ENCODE measurements around the gene TCF3. TPM values are rescaled to one million over a fixed set of nuclear protein-coding genes. Genes with fewer than 3 reads are reported as not detected.
A peak's percentile ranks its signal among the peaks of the same experiment; 100 is the strongest.

Gene TCF3
- total RNA-seq, 1 experiment from 2014 or later = 208 TPM

DNA sequence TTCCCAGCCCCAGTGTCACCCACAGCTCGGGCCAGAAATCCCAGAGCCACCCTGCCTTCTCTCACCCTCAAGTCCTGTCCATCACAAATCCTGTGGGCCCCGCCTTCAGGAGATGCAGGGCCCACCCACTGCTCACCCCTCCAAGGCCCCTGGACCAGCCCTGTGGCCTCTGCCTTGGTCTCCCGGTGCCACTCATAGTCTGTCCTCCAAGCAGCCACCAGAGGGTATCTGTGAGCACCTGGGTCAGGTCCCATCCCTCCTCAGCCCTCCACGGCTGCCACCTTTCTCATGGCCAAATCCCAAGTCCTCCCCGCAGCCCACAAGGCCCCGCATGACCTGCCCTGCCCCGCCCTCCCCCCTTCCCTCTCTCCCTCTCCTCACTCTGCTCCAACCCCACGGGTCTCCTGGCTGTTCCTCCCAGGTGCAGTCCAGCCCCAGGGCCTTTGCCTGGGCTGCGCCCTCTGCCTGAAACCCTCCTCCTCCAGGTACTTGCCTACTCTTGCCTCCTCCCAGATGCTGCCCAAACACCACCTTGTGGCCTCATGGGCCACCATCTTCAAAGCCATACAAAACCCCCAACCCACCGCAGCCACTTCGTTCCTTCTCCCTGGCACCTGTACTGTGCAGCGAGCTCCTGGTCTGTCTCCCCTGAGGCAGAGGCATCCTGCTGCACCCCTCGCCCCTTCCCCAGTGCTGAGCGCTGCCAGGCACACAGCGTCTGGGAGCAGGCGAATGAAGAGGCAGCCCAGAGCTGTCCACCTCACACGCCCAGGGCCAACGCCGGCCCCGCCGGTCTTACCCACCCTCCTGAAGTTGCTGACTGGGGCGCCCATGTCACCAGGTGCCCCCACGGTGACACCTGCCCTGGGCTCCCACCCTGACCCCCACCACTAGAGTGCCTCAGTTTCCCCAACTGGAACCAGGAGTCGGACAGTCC, 34.0 kb downstream of the TCF3 start:
- BruUV-seq (replicated peaks) = no TSS peak
- H2AFZ ChIP-seq (ENCODE audit: low read depth, low read length, poor library complexity, severe bottlenecking) = no peak overlapping the region
- DNase-seq (ENCODE audit: low read depth, low spot score) (peak; percentile 29), ATAC-seq (peak; percentile 96)
- peaks cover 0 to 5% of the 10 kb centered on the region in 2 experiments; a peak in 1 of 4 replicates for H3K4me1 ChIP-seq (ENCODE audit: control insufficient read depth in 1 of 2, insufficient read depth in 2 of 2, low read length in 2 of 2)
- peaks cover 31 to 49% of the 10 kb centered on the region in 2 experiments; a peak in 3 of 4 replicates for H3K36me3 ChIP-seq (ENCODE audit: control insufficient read depth in 1 of 2, insufficient read depth in 2 of 2, low read length in 2 of 2)
- RAD21 ChIA-PET (ENCODE audit: low non-redundant PET in 1 of 2, low total read pairs in 2 of 2, uncharacterized antibody in 2 of 2, unreplicated experiment in 2 of 2) = no interaction called here
- no peaks in the 10 kb centered on the region for H4K20me1 ChIP-seq (ENCODE audit: insufficient read depth)
- CTCF ChIA-PET = no interaction called here
- intact Hi-C loops (cut with micrococcal nuclease) = no loop called here
- H3K27me3 ChIP-seq (ENCODE audit: insufficient read depth, low read length) = no peaks in the 10 kb centered on the region
- no peak overlapping the region; the same call in 1 of the 2 replicates for H3K27ac ChIP-seq (ENCODE audit: low read depth, low read length)
- H3K9me3 ChIP-seq (ENCODE audit: control insufficient read depth in 1 of 2, insufficient read depth in 1 of 2, low read depth in 1 of 2, low read length in 2 of 2) = no peaks in the 10 kb centered on the region
- H3K9ac ChIP-seq (ENCODE audit: low read length) = no peak overlapping the region
- TF ChIP-seq SIN3A (IDR thresholded peaks at IDR 0.05; ENCODE audit: low read depth) = no peak
- TF ChIP-seq, protein P1, sequence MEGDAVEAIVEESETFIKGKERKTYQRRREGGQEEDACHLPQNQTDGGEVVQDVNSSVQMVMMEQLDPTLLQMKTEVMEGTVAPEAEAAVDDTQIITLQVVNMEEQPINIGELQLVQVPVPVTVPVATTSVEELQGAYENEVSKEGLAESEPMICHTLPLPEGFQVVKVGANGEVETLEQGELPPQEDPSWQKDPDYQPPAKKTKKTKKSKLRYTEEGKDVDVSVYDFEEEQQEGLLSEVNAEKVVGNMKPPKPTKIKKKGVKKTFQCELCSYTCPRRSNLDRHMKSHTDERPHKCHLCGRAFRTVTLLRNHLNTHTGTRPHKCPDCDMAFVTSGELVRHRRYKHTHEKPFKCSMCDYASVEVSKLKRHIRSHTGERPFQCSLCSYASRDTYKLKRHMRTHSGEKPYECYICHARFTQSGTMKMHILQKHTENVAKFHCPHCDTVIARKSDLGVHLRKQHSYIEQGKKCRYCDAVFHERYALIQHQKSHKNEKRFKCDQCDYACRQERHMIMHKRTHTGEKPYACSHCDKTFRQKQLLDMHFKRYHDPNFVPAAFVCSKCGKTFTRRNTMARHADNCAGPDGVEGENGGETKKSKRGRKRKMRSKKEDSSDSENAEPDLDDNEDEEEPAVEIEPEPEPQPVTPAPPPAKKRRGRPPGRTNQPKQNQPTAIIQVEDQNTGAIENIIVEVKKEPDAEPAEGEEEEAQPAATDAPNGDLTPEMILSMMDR (IDR thresholded peaks at IDR 0.05 in 2 of 3, conservative IDR thresholded peaks at IDR 0.05 in 1 of 3; ENCODE audit: borderline replicate concordance in 1 of 3, insufficient read depth in 1 of 3, low read depth in 2 of 3, low read length in 2 of 3) = peak; percentile 44 to 62 (median 58); a peak in 5 of 6 replicates
- POLR2A ChIA-PET = interaction anchor here (1.0 kb wide), 1 partner anchor 76 kb away, joined by 3 read pairs; no protein-coding TSS in a partner anchor
- H3K9me2 ChIP-seq (ENCODE audit: insufficient read depth) = no peaks in the 10 kb centered on the region
- H3K4me3 ChIP-seq (replicated peaks in 1 of 2; ENCODE audit: low read depth in 1 of 2, low read length in 2 of 2) = no peak overlapping the region
- no peak overlapping the region for H3K4me2 ChIP-seq (ENCODE audit: low read length)
- peaks cover 14% of the 10 kb centered on the region; the same call in 1 of the 2 replicates for H3K79me2 ChIP-seq (ENCODE audit: insufficient read depth, low read length)

DNA sequence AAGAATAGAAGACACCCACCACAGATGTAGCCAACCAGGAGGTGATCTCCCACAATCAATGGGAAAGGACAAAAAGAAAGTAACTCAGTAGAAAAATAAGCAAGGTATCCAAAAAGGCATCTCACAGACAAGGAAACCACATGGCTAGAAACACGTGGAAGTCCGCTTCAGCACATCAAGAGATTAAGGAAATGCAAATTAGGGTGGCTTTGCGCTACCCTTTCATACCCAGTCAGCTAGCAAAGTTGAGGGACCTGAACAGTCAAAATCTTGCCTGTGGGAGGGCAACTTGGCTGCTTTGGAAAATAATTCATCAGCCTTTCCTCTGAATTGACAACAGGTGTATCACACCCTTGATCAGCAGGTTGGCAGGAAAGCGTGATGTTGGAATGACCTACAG, 35.5 kb downstream of the TCF3 start:
- intact Hi-C loops (cut with micrococcal nuclease) = no loop called here
- BruUV-seq (replicated peaks) = no TSS peak
- Histone ChIP-seq H2AFZ (ENCODE audit: low read depth, low read length, poor library complexity, severe bottlenecking) (no peak overlapping the region), H3K9ac (ENCODE audit: low read length) (no peak overlapping the region), H4K20me1 (ENCODE audit: insufficient read depth) (no peaks in the 10 kb centered on the region), H3K4me3 (replicated peaks in 1 of 2; ENCODE audit: low read depth in 1 of 2, low read length in 2 of 2) (no peak overlapping the region), H3K27me3 (ENCODE audit: insufficient read depth, low read length) (no peaks in the 10 kb centered on the region), H3K36me3 (ENCODE audit: control insufficient read depth in 1 of 2, insufficient read depth in 2 of 2, low read length in 2 of 2) (peaks cover 30 to 44% of the 10 kb centered on the region in 2 experiments; a peak in 3 of 4 replicates), H3K27ac (ENCODE audit: low read depth, low read length) (no peak overlapping the region), H3K79me2 (ENCODE audit: insufficient read depth, low read length) (peaks cover 14% of the 10 kb centered on the region; the same call in 1 of the 2 replicates), H3K4me2 (ENCODE audit: low read length) (no peak overlapping the region), H3K9me3 (ENCODE audit: control insufficient read depth in 1 of 2, insufficient read depth in 1 of 2, low read depth in 1 of 2, low read length in 2 of 2) (no peaks in the 10 kb centered on the region), H3K4me1 (ENCODE audit: control insufficient read depth in 1 of 2, insufficient read depth in 2 of 2, low read length in 2 of 2) (peaks cover 0 to 5% of the 10 kb centered on the region in 2 experiments; a peak in 1 of 4 replicates), H3K9me2 (ENCODE audit: insufficient read depth) (no peaks in the 10 kb centered on the region)
- DNase-seq (ENCODE audit: low read depth, low spot score) (no peak), ATAC-seq (no peak)
- RAD21 ChIA-PET (ENCODE audit: low non-redundant PET in 1 of 2, low total read pairs in 2 of 2, uncharacterized antibody in 2 of 2, unreplicated experiment in 2 of 2) = interaction anchor here in 1 of 2 experiments (0.7 kb wide), 1 partner anchor 29 kb away, joined by 6 read pairs; no protein-coding TSS in a partner anchor
- POLR2A ChIA-PET = no interaction called here
- CTCF ChIA-PET = no interaction called here
- TF ChIP-seq RAD21 (IDR thresholded peaks at IDR 0.05; ENCODE audit: low read depth) (no peak), SIN3A (IDR thresholded peaks at IDR 0.05; ENCODE audit: low read depth) (no peak), ZNF274 (IDR thresholded peaks at IDR 0.05; ENCODE audit: low read depth, low read length) (no peak), EGR1 (IDR thresholded peaks at IDR 0.05; ENCODE audit: low read depth) (no peak), YY1 (IDR thresholded peaks at IDR 0.05; ENCODE audit: extremely low read depth, insufficient replicate concordance, low read depth, low read length) (no peak), POLR2A (IDR thresholded peaks at IDR 0.05; ENCODE audit: borderline replicate concordance, extremely low read depth, insufficient read depth, insufficient read length) (no peak)
- TF ChIP-seq, protein P2, sequence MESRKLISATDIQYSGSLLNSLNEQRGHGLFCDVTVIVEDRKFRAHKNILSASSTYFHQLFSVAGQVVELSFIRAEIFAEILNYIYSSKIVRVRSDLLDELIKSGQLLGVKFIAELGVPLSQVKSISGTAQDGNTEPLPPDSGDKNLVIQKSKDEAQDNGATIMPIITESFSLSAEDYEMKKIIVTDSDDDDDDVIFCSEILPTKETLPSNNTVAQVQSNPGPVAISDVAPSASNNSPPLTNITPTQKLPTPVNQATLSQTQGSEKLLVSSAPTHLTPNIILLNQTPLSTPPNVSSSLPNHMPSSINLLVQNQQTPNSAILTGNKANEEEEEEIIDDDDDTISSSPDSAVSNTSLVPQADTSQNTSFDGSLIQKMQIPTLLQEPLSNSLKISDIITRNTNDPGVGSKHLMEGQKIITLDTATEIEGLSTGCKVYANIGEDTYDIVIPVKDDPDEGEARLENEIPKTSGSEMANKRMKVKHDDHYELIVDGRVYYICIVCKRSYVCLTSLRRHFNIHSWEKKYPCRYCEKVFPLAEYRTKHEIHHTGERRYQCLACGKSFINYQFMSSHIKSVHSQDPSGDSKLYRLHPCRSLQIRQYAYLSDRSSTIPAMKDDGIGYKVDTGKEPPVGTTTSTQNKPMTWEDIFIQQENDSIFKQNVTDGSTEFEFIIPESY (IDR thresholded peaks at IDR 0.05; ENCODE audit: extremely low read depth, insufficient replicate concordance, low read length) = no peak
- TF ChIP-seq, protein P1 (IDR thresholded peaks at IDR 0.05 in 2 of 3, conservative IDR thresholded peaks at IDR 0.05 in 1 of 3; ENCODE audit: borderline replicate concordance in 1 of 3, insufficient read depth in 1 of 3, low read depth in 2 of 3, low read length in 2 of 3) = no peak
- TF ChIP-seq, protein P3, sequence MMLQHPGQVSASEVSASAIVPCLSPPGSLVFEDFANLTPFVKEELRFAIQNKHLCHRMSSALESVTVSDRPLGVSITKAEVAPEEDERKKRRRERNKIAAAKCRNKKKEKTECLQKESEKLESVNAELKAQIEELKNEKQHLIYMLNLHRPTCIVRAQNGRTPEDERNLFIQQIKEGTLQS (IDR thresholded peaks at IDR 0.05) = no peak

All from HCT116 (cell line).